Esophagus muscularis mucosa (tissue), 4 donors: Measurements from ENCODE around the gene NCOA1. TPM values are rescaled to one million over a fixed set of nuclear protein-coding genes. Genes with fewer than 3 reads are reported as not detected.
"Not testable (repeated sequence)": the region's sequence is repeated elsewhere in the genome, so short reads cannot be mapped to it uniquely, and the experiment has no call there.

Experiments
- DNase-seq: peaks from one replicate; pipeline ENCODE4 v3.0.0-alpha.2; 2017; ENCODE audit errors: extremely low spot score
- H3K27ac ChIP-seq, 4 donors: fragments of 200-600 bp; sonication (generic); replicated peaks in 1 of 4; 1 replicate in 3 of 4; 2 replicates in 1 of 4; pipeline ENCODE4 v1.5.1; 2016 to 2019; ENCODE audit warnings: mild to moderate bottlenecking in 1 of 4
- H3K27me3 ChIP-seq, 4 donors: fragments of 200-600 bp; sonication (generic); one replicate each; pipeline versions ENCODE4 v1.5.1 to v1.6.0; 2016 to 2019
- H3K36me3 ChIP-seq, 4 donors: fragments of 200-600 bp; sonication (generic); one replicate each; pipeline ENCODE4 v1.5.1; 2016 to 2019
- H3K4me1 ChIP-seq, 4 donors: fragments of 200-600 bp; sonication (generic); one replicate each; pipeline ENCODE4 v1.5.1; 2016 to 2019
- H3K4me3 ChIP-seq, 4 donors: fragments of 200-600 bp; sonication (generic); 1 replicate in 2 of 4; 2 replicates in 2 of 4; pipeline ENCODE4 v1.5.1; 2016 to 2019; ENCODE audit warnings: mild to moderate bottlenecking in 4 of 4, moderate library complexity in 1 of 4
- H3K9me3 ChIP-seq, 4 donors: fragments of 200-600 bp; sonication (generic); 1 replicate in 3 of 4; 2 replicates in 1 of 4; pipeline ENCODE4 v1.5.1; 2016 to 2019
- CTCF ChIP-seq, 3 experiments: fragments of 200-600 bp in 2 of 3; fragments of 450-650 bp in 1 of 3; sonication (generic) in 2 of 3; IDR thresholded peaks; one replicate each; pipeline ENCODE4 v1.5.1; 2017 to 2019; ENCODE audit warnings: antibody characterized with exemption in 3 of 3, mild to moderate bottlenecking in 2 of 3, moderate library complexity in 1 of 3
- EP300 ChIP-seq: sonication (generic); formaldehyde crosslinking; IDR thresholded peaks from one replicate; pipeline ENCODE4 v1.6.1; 2017; ENCODE audit warnings: antibody characterized with exemption
- POLR2A ChIP-seq: fragments of 450-650 bp; IDR thresholded peaks from one replicate; pipeline ENCODE4 v1.6.1; 2017; ENCODE audit warnings: antibody characterized with exemption, moderate library complexity, mild to moderate bottlenecking, low read depth
- POLR2AphosphoS5 ChIP-seq, 2 donors: sonication (generic); formaldehyde crosslinking; IDR thresholded peaks; one replicate each; pipeline ENCODE4 v1.6.1; 2017; ENCODE audit warnings: antibody characterized with exemption in 2 of 2
- WGBS: methylation state at CpG from one replicate; pipeline ENCODE4 v1.1.5; 2018; 5-methylcytosine and 5-hydroxymethylcytosine counted together
- intact Hi-C: fragments of 100-400 bp; cut with DNase I; formaldehyde crosslinking; loops from one replicate; pipeline ENCODE4 v1.15.1; 2023
- total RNA-seq, 4 donors: library from RNA; depleted of rRNA; stranded (reverse); fragments of >200 nt; gene quantifications; one replicate each; pipeline versions ENCODE4 v1.1.0 to v1.2.1, GENCODE V29; 2016

The NCOA1 gene
- total RNA-seq, 4 donors from 2014 or later, result 43.9 to 49.4 (median 47.3) TPM

DNA sequence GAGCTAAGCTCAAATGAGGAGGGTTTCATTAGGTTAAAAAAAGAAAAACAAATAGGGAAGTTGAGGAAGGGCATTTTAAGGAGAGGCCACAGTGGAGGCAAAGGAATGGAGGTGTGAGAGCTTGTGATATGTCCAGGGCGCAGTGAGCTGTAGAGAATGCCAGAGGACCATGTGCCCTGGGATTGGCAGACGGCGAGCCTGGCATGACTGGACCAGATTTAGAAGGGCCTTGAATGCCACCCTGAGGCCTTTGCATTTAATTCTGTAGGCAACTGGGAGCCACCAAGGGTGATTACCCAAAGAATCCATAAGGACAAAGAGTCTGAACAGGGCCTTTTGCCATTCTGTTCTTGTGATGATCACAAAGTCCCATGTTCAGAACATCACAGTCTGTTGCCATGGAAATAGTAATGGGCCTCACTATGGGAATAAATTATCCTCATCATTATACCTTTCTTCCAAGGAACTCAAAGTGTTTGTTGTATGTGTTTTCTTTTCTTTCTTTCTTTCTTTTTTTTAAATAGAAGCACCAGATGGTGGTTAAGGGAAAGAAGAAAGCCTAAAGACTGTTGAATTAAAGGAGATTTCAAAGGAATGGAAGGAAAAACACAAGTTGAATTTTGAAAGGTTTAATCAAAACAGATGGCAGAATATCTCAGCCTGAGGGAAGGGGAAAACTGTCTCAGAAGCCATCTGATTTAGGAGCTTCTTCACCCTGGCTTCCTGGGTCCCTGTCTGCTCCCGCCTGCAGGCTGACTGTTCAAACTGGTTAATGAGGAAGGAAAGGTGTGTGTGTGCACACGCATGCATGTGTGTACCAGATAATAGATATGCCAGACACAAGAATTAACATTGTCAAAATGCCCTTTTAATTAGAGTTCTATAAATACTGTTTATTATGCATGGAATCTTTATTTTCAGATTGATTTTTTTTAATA lies 31.6 kb upstream of the NCOA1 start:
- Histone ChIP-seq H3K4me1 (peaks cover 0 to 18% (median 14%) of the 10 kb centered on the region in 4 donors), H3K36me3 (no peaks in the 10 kb centered on the region), H3K9me3 (no peaks in the 10 kb centered on the region), H3K4me3 (no peak overlapping the region), H3K27ac (no peak overlapping the region), H3K27me3 (no peaks in the 10 kb centered on the region)
- TF ChIP-seq CTCF (IDR thresholded peaks at IDR 0.05), result no peak
- TF ChIP-seq POLR2AphosphoS5 (IDR thresholded peaks at IDR 0.05), result no peak
- no peak for TF ChIP-seq EP300
- no peak for TF ChIP-seq POLR2A
- WGBS, result 96% methylated on average over 5 of the region's 5 CpGs
- DNase-seq, result no peak
- intact Hi-C loops, result no loop called here

DNA sequence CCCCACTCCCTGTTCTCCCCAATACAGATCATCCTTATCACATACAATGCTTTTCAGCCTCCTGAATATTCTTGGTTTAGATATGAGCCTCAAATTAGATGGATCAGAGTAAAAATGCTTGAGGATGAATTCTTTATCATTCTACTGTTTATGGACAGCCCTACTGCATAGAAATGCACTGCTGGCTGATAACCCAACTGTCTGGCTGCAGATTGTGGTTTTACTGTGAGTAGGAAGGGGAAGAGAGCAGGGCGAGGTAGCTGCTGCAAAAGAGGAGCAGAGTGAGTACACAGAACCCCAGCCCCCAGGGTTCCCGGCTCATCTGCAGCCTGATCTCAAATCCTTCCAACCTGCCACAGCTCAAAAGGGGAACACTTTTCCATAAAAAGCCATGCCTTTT lies 29.4 kb upstream of the NCOA1 start:
- H3K27ac ChIP-seq, result no peak overlapping the region
- H3K9me3 ChIP-seq, result no peaks in the 10 kb centered on the region
- TF ChIP-seq CTCF (IDR thresholded peaks at IDR 0.05) (no peak), POLR2AphosphoS5 (IDR thresholded peaks at IDR 0.05) (no peak), POLR2A (no peak), EP300 (no peak)
- intact Hi-C loops, result no loop called here
- H3K36me3 ChIP-seq, result no peaks in the 10 kb centered on the region
- no peak overlapping the region for H3K4me3 ChIP-seq
- H3K4me1 ChIP-seq, result peaks cover 0 to 7% (median 5%) of the 10 kb centered on the region in 4 donors
- WGBS, result 86% methylated on average over 2 of the region's 2 CpGs
- H3K27me3 ChIP-seq, result no peaks in the 10 kb centered on the region
- no peak for DNase-seq

- no peaks in the 10 kb centered on the region for H3K9me3 ChIP-seq
- TF ChIP-seq EP300 (no peak), POLR2A (no peak), CTCF (IDR thresholded peaks at IDR 0.05) (no peak), POLR2AphosphoS5 (IDR thresholded peaks at IDR 0.05) (no peak)
- H3K27me3 ChIP-seq, result no peaks in the 10 kb centered on the region
- no peak overlapping the region for H3K4me3 ChIP-seq
- no peaks in the 10 kb centered on the region for H3K4me1 ChIP-seq
- 92% methylated on average over 1 of the region's 1 CpG for WGBS
- no peak overlapping the region for H3K27ac ChIP-seq
- intact Hi-C loops, result no loop called here
- no peaks in the 10 kb centered on the region for H3K36me3 ChIP-seq
- no peak for DNase-seq
Measured at GRCh38 chr2:24463271-24463670, 27.8 kb upstream of the NCOA1 start.

DNA sequence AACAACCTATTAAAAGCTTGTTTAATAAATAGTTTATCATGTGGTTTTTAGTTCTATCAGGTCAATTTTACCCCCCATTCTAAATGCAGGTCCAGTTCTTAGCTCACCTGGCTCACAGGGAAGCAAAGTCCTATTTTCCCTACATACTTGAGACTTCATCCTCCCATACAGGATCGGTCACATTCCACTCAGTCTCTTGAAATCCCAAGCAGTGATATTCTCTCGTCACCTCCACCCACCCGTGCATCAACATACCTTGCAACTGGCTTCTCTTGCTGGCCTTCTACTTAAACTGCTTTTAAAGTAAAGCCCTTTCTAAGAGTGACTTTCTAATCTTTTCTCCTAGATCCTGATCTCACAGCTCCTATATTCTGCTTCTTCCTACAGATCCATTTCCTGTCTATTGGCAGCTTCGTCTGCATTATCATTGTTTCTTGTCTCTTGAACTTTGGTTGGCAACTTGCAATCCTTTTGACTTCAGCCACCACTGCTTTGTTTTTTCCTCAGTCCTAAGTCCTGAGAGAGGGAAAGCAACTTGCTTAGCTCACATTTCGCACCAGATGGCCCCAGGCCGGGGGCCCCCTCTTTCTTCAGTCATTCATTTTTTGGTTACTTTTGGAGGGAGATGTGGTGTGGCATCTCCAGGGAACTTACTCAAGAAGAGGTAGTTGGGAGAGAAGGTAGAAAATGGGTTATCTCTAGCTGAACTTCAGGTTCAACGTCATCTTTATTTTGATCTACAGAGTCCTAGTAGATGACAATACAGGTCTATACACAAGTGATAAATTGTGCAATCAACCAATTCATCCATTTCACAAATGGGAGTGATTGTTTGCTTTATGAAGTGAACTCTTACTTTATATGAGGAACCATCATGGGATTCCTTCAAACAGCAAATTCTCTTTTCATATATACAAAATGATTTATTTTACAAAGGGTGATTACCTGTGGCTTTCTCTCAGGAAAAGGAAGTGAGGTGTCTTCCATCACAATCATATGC lies 23.9 kb upstream of the NCOA1 start:
- no peaks in the 10 kb centered on the region for H3K9me3 ChIP-seq
- H3K4me3 ChIP-seq, result no peak overlapping the region
- intact Hi-C loops, result no loop called here
- TF ChIP-seq EP300, result no peak
- TF ChIP-seq POLR2AphosphoS5 (IDR thresholded peaks at IDR 0.05), result no peak
- no peak for TF ChIP-seq CTCF (IDR thresholded peaks at IDR 0.05)
- no peak for TF ChIP-seq POLR2A
- no peaks in the 10 kb centered on the region for H3K4me1 ChIP-seq
- no peak overlapping the region for H3K27ac ChIP-seq
- no peak for DNase-seq
- no peaks in the 10 kb centered on the region for H3K27me3 ChIP-seq
- WGBS, result 83% methylated on average over 7 of the region's 7 CpGs
- H3K36me3 ChIP-seq, result no peaks in the 10 kb centered on the region

DNA sequence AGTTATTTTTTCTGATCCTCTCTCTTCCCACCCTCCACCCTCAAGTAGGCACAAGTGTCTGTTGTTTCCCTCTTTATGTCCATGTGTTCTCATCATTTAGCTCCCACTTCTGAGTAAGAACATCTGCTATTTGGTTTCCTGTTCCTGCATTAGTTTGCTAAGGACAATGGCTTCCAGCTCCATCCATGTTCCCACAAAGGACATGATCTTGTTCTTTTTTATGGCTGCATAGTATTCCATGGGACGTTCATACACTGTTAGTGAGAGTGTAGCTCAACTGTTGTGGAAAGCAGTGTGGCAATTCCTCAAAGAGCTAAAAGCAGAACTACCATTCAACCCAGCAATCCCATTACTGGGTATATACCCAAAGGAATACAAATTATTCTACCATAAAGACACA lies 22.6 kb upstream of the NCOA1 start:
- not testable (repeated sequence) for H3K36me3 ChIP-seq
- 81% methylated on average over 1 of the region's 1 CpG for WGBS

More for the DNA sequence above, 22.6 kb upstream of the NCOA1 start:
- H3K4me1 ChIP-seq, H3K27me3 ChIP-seq, DNase-seq, H3K9me3 ChIP-seq, H3K27ac ChIP-seq, H3K4me3 ChIP-seq, intact Hi-C loops: not testable (repeated sequence)
